ENCODE results near the gene PDE4D. TPM values are rescaled to one million over a fixed set of nuclear protein-coding genes. Genes with fewer than 3 reads are reported as not detected.

Gene PDE4D
- total RNA-seq, 1 experiment from 2014 or later = 3.3 TPM

- TF ChIP-seq GTF2I (CRISPR knock-in tag; conservative IDR thresholded peaks at IDR 0.05) (no peak), ZNF263 (CRISPR knock-in tag; IDR thresholded peaks at IDR 0.05; ENCODE audit: low read depth) (no peak), ZNF396 (CRISPR knock-in tag; IDR thresholded peaks at IDR 0.05; ENCODE audit: borderline replicate concordance) (no peak)
- TF ChIP-seq, protein P1, sequence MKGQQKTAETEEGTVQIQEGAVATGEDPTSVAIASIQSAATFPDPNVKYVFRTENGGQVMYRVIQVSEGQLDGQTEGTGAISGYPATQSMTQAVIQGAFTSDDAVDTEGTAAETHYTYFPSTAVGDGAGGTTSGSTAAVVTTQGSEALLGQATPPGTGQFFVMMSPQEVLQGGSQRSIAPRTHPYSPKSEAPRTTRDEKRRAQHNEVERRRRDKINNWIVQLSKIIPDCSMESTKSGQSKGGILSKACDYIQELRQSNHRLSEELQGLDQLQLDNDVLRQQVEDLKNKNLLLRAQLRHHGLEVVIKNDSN (CRISPR knock-in tag; IDR thresholded peaks at IDR 0.05) = no peak
These were observed 524.6 kb downstream of the PDE4D start (continued) for GRCh38 chr5:59368951-59369350.

DNA sequence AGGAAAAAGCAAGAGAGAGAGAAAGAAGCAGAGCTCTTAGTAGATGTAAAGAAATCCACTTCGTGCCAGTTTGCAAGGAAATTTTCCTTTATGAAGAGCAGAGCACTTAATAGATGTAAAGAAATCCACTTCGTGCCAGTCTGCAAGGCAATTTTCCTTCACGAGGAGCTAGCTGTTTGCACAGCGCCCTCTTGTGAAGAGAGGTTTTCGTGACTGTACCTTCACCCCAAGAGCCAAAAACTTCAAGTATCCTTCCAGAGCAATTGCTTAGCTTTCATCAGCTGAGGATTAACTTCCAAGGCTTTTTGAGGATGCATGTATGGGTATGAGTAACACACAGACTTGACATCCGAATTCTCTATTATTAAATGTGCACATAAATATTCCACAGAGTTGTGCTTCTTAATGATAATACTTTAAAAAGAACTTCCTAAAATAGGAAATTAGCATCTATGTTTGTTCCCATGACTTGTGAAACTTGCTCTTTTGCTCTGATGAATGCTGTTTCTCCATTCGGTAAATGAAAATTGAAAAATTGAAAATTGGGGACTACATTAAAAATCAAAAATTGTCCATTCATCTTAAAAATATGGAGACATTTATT lies 525.6 kb downstream of the PDE4D start:
- POLR2A ChIA-PET = interaction anchor here (0.5 kb wide), 1 partner anchor 197 kb away, joined by 4 read pairs; no protein-coding TSS in a partner anchor
- Mint-ChIP-seq H3K27ac (no peak overlapping the region), H3K36me3 (peaks cover 2% of the 10 kb centered on the region; the same call in 1 of the 2 replicates), H3K4me3 (no peak overlapping the region), H3K27me3 (ENCODE audit: low read depth) (peaks cover 5% of the 10 kb centered on the region; the same call in 1 of the 2 replicates), H3K4me1 (peaks cover 13% of the 10 kb centered on the region), H3K9me3 (peaks cover 4% of the 10 kb centered on the region; the same call in 1 of the 2 replicates)
- TF ChIP-seq CTCF (IDR thresholded peaks at IDR 0.05) (peak; percentile 47; the same call in 1 of the 2 replicates), SMAD4 (CRISPR knock-in tag; IDR thresholded peaks at IDR 0.05) (no peak)
- CTCF ChIA-PET = interaction anchor here (0.6 to 6.2 kb wide), 35 partner anchors 9 to 433 kb away, joined by 3 to 55 read pairs (median 4); no protein-coding TSS in a partner anchor
- ATAC-seq (peak; percentile 64), DNase-seq (ENCODE audit: low spot score) (peak; percentile 50)

DNA sequence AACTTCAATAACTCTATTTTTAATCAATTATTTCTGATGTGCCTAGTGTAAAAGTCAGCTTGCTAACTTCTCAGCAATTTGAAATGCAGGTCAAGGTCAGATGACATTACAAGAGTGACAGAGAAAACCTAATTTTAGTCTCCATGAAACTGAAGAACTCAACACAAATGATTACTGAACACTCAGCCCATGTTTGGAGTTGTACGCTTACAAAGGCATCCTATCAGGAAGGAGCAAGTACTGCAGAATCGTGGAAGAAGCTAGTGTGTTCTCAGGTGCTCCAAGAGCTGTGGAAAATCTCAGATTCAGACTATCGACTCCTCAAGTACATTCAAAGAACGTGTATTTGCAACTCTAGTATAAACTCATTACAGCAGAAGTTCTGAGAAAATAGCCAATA lies 526.7 kb downstream of the PDE4D start:
- Mint-ChIP-seq H3K27me3 (ENCODE audit: low read depth) (peaks cover 5% of the 10 kb centered on the region; the same call in 1 of the 2 replicates), H3K27ac (no peak overlapping the region), H3K9me3 (no peaks in the 10 kb centered on the region), H3K4me1 (peaks cover 13% of the 10 kb centered on the region), H3K36me3 (no peaks in the 10 kb centered on the region), H3K4me3 (no peak overlapping the region)
- ChIA-PET POLR2A (no interaction called here), CTCF (interaction anchor here (1.6 to 6.2 kb wide), 4 partner anchors 31 to 178 kb away, joined by 6 to 55 read pairs (median 12); no protein-coding TSS in a partner anchor)
- no peak for DNase-seq (ENCODE audit: low spot score)
- TF ChIP-seq NFYB (CRISPR knock-in tag; conservative IDR thresholded peaks at IDR 0.05; ENCODE audit: low read depth) (no peak), NR1H2 (CRISPR knock-in tag; IDR thresholded peaks at IDR 0.05) (no peak), ESRRA (CRISPR knock-in tag; IDR thresholded peaks at IDR 0.05; ENCODE audit: borderline replicate concordance) (no peak), ZNF138 (CRISPR knock-in tag; conservative IDR thresholded peaks at IDR 0.05) (no peak), PREB (CRISPR knock-in tag; IDR thresholded peaks at IDR 0.05; ENCODE audit: borderline replicate concordance) (no peak), SP1 (CRISPR knock-in tag; conservative IDR thresholded peaks at IDR 0.05) (no peak)
- TF ChIP-seq, protein P2, sequence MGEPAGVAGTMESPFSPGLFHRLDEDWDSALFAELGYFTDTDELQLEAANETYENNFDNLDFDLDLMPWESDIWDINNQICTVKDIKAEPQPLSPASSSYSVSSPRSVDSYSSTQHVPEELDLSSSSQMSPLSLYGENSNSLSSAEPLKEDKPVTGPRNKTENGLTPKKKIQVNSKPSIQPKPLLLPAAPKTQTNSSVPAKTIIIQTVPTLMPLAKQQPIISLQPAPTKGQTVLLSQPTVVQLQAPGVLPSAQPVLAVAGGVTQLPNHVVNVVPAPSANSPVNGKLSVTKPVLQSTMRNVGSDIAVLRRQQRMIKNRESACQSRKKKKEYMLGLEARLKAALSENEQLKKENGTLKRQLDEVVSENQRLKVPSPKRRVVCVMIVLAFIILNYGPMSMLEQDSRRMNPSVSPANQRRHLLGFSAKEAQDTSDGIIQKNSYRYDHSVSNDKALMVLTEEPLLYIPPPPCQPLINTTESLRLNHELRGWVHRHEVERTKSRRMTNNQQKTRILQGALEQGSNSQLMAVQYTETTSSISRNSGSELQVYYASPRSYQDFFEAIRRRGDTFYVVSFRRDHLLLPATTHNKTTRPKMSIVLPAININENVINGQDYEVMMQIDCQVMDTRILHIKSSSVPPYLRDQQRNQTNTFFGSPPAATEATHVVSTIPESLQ (CRISPR knock-in tag; IDR thresholded peaks at IDR 0.05) = no peak
- TF ChIP-seq, protein P3, sequence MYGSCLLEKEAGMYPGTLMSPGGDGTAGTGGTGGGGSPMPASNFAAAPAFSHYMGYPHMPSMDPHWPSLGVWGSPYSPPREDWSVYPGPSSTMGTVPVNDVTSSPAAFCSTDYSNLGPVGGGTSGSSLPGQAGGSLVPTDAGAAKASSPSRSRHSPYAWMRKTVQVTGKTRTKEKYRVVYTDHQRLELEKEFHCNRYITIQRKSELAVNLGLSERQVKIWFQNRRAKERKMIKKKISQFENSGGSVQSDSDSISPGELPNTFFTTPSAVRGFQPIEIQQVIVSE (CRISPR knock-in tag; IDR thresholded peaks at IDR 0.05; ENCODE audit: borderline replicate concordance) = no peak
- no peak for ATAC-seq
